HG03175 (cell line): ENCODE results near the gene TAS2R46.
"Not testable (repeated sequence)": the region's sequence is repeated elsewhere in the genome, so short reads cannot be mapped to it uniquely, and the experiment has no call there.

Experiments
- ATAC-seq: cut with Tn5 transposase; IDR thresholded peaks from one replicate; pipeline ENCODE4 v1.9.1; 2021; ENCODE audit warnings: mild to moderate bottlenecking, moderate library complexity; ENCODE audit not compliant: unreplicated experiment

The TAS2R46 gene

GRCh38 chr12:11040162-11040561, 21.9 kb downstream of the TAS2R46 start:
- no peak for ATAC-seq

- no peak for ATAC-seq
Observed at GRCh38 chr12:11039171-11039570, 22.9 kb downstream of the TAS2R46 start.

GRCh38 chr12:11033959-11034358, 28.1 kb downstream of the TAS2R46 start:
- ATAC-seq, result not testable (repeated sequence)

- no peak for ATAC-seq
Observed at GRCh38 chr12:11031307-11031706, 30.8 kb downstream of the TAS2R46 start, which contains the start of gene TAS2R31. TSS of gene TAS2R31 (minus strand) at chr12:11031407. CDS start at chr12:11031335, 72 bp downstream.

DNA sequence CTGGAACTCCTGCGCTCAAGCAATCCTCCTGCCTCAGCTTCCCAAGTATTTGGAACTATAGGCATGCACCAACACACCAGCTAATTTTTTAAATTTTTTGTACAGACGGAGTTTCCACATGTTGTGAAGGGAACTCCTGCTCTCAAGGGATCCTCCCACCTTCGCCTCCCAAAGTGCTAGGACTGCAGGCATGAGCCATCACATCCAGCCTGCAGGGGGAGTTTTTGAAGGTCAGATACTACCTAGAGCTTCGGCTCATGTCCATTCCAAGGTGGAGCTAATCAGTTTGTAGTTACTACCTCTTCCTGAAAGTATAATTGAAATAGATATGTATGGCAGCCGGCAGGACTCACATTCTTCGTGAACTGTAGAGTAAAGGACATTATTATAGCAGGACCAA, 36.0 kb downstream of the TAS2R46 start:
- no peak for ATAC-seq

GRCh38 chr12:11023387-11023786, 38.7 kb downstream of the TAS2R46 start:
- ATAC-seq, result no peak

DNA sequence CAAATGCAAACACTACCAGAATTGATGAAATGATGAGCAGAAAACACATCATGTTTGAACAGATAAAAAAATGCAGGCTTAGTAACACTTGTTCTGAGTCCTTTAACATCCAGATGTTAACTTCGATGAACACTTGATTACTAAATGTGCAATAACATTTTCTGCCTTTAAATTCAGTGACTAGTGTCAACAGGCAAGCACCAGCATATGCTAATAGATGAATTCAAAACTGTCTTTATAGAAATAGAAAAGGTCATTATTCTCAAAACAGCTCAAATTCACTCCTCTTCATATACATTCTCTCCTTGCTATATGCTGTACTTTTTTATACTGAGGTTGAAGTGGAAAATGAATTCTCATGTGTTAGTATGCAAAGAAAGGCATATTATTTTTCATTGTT, 39.6 kb downstream of the TAS2R46 start, which contains the start of gene TAS2R19:
TSS of gene TAS2R19 (minus strand) at position 101 of the 400 bp plus-strand sequence. CDS start at position 52, 49 bp downstream.
- no peak for ATAC-seq

- no peak for ATAC-seq
Observed at GRCh38 chr12:11016937-11017336, 45.2 kb downstream of the TAS2R46 start.

GRCh38 chr12:11015775-11016430, 46.2 kb downstream of the TAS2R46 start:
- ATAC-seq, result no peak

DNA sequence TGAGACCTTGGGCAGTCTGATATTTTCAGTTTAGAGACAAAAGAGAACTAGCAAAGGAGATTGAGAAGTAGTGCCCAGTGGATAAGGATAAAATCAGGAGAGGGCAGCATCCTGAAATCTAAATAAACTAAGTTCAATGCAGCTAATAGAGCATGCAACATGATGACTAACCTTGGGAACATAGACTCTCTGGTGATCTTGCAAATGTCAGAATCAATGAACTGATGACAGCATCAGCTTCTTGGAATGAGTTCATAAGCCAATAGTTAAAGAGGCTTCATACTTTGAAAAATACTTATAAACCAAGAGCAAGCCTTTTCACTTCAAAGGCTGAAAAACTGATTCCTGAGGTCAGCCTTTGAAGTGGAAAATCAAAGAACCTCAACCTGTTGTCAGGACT, 47.9 kb downstream of the TAS2R46 start:
- ATAC-seq, result no peak
